T1000 (cell line): ENCODE results near the gene WNT5A.

Source experiments
- DNase-seq: peaks from one replicate; lab custom pipeline; 2025; ENCODE audit warnings: mixed read lengths; lab: John Stamatoyannopoulos, UW

WNT5A gene

GRCh38 chr3:55481744-55482495 is 5.2 kb downstream of the WNT5A start:
- DNase-seq: no peak

GRCh38 chr3:55480911-55481743 is 6.0 kb downstream of the WNT5A start:
- peak; percentile 59 for DNase-seq

GRCh38 chr3:55477306-55478303 is 9.5 kb downstream of the WNT5A start:
- no peak for DNase-seq

GRCh38 chr3:55476515-55476914 is 10.6 kb downstream of the WNT5A start:
- DNase-seq: no peak

GRCh38 chr3:55474213-55474632 is 12.9 kb downstream of the WNT5A start:
- DNase-seq: no peak

- no peak for DNase-seq
Measured at GRCh38 chr3:55473788-55474187, 13.3 kb downstream of the WNT5A start.

GRCh38 chr3:55471522-55472280 is 15.4 kb downstream of the WNT5A start:
- DNase-seq: no peak

GRCh38 chr3:55471084-55471483 is 16.0 kb downstream of the WNT5A start:
- DNase-seq: no peak

GRCh38 chr3:55469957-55470526 is 17.1 kb downstream of the WNT5A start:
- no peak for DNase-seq

GRCh38 chr3:55468251-55468650 is 18.9 kb downstream of the WNT5A start:
- DNase-seq: no peak

- DNase-seq: no peak
Measured at GRCh38 chr3:55467099-55467498, 20.0 kb downstream of the WNT5A start.

- DNase-seq: no peak
Measured at GRCh38 chr3:55466526-55466925, 20.6 kb downstream of the WNT5A start.

- DNase-seq: no peak
Measured at GRCh38 chr3:55461896-55462295, 25.2 kb downstream of the WNT5A start.

GRCh38 chr3:55459838-55460237 is 27.3 kb downstream of the WNT5A start:
- no peak for DNase-seq

- DNase-seq: no peak
Measured at GRCh38 chr3:55458181-55458790, 28.8 kb downstream of the WNT5A start.

GRCh38 chr3:55455915-55456314 is 31.2 kb downstream of the WNT5A start:
- no peak for DNase-seq

- no peak for DNase-seq
Measured at GRCh38 chr3:55454611-55455010, 32.5 kb downstream of the WNT5A start.

- DNase-seq: no peak
Measured at GRCh38 chr3:55453886-55454496, 33.1 kb downstream of the WNT5A start.

- no peak for DNase-seq
Measured at GRCh38 chr3:55452886-55453285, 34.2 kb downstream of the WNT5A start.

- DNase-seq: no peak
Measured at GRCh38 chr3:55449527-55449926, 37.6 kb downstream of the WNT5A start.
